ENCODE data around the gene MMAB. TPM values are rescaled to one million over a fixed set of nuclear protein-coding genes. Genes with fewer than 3 reads are reported as not detected.

MMAB gene
- total RNA-seq, 1 donor from 2014 or later, result 43.5 TPM

DNA sequence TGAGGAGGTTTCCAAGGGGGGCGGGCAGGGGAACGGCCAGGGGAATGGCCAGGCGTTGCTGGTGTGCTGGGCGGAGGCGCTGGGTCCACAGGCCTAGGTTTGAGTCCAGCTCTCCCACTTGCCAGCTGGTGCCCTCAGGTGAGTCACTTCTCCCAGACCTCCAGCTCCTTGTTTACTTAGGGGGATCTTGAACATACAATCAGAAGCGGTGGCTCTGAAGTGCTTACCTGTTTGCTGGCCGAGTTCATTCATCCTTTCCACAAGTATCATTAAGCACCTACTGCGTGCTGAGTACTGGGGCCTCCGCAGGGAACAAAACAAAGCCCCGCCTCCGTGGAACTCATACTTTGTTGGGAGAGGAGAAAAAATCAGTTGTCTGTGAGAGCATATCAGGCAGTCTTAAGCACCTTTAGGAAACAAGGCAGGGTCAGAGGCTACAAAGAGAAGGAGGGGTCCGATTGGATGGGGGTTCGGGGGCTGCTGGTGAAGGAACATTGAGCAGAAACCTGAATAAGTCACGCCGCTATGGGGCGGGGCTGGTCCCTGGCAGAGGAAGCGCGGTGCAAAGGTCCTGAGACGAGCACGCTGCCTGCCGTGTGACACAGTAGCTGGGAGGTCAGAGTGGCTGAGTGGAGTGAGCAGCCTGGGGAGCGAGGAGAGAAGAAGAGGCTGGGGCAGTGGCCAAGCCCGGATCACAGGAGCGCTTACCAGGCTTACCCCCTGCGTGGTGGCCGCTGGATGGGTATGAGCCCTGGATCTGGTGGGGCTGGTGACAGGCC, 15.3 kb upstream of the MMAB start:
- Histone ChIP-seq H3K36me3 (peaks cover 22 to 71% of the 10 kb centered on the region in 2 donors), H3K4me3 (no peak overlapping the region), H3K4me1 (no peaks in the 10 kb centered on the region), H3K27ac (no peak overlapping the region), H3K9me3 (no peaks in the 10 kb centered on the region), H3K27me3 (no peaks in the 10 kb centered on the region)
- intact Hi-C loops (cut with DNase I), result no loop called here
- TF ChIP-seq CTCF (IDR thresholded peaks at IDR 0.05), result no peak
- no peak for DNase-seq (ENCODE audit: low spot score in 2 of 2)

- no peak for DNase-seq (ENCODE audit: low spot score in 2 of 2)
- H3K27ac ChIP-seq, result no peak overlapping the region
- H3K9me3 ChIP-seq, result no peaks in the 10 kb centered on the region
- intact Hi-C loops (cut with DNase I), result no loop called here
- no peaks in the 10 kb centered on the region for H3K4me1 ChIP-seq
- H3K36me3 ChIP-seq, result peaks cover 23 to 66% of the 10 kb centered on the region in 2 donors
- H3K4me3 ChIP-seq, result no peak overlapping the region
- no peak for TF ChIP-seq CTCF (IDR thresholded peaks at IDR 0.05)
- H3K27me3 ChIP-seq, result no peaks in the 10 kb centered on the region
Observed at GRCh38 chr12:109587921-109588320, 14.6 kb upstream of the MMAB start.

- H3K4me1 ChIP-seq, result no peaks in the 10 kb centered on the region
- H3K36me3 ChIP-seq, result peaks cover 28 to 57% of the 10 kb centered on the region in 2 donors
Observed at GRCh38 chr12:109586385-109587296, 13.3 kb upstream of the MMAB start.

GRCh38 chr12:109583733-109584132, 10.4 kb upstream of the MMAB start:
- no peak for TF ChIP-seq CTCF (IDR thresholded peaks at IDR 0.05)
- H3K36me3 ChIP-seq, result peaks cover 41 to 66% of the 10 kb centered on the region in 2 donors
- no peak overlapping the region for H3K27ac ChIP-seq
- no peaks in the 10 kb centered on the region for H3K9me3 ChIP-seq
- intact Hi-C loops (cut with DNase I), result no loop called here
- H3K27me3 ChIP-seq, result no peaks in the 10 kb centered on the region
- H3K4me3 ChIP-seq, result no peak overlapping the region
- DNase-seq (ENCODE audit: low spot score in 2 of 2), result no peak
- no peaks in the 10 kb centered on the region for H3K4me1 ChIP-seq

More at GRCh38 chr12:109586385-109587296, 13.3 kb upstream of the MMAB start:
- intact Hi-C loops (cut with DNase I), result no loop called here
- no peak overlapping the region for H3K27ac ChIP-seq
- DNase-seq (ENCODE audit: low spot score in 2 of 2), result no peak
- H3K9me3 ChIP-seq, result no peaks in the 10 kb centered on the region
- TF ChIP-seq CTCF (IDR thresholded peaks at IDR 0.05), result no peak
- no peaks in the 10 kb centered on the region for H3K27me3 ChIP-seq
- H3K4me3 ChIP-seq, result no peak overlapping the region

- no peak for DNase-seq (ENCODE audit: low spot score in 2 of 2)
- TF ChIP-seq CTCF (IDR thresholded peaks at IDR 0.05), result no peak
- Histone ChIP-seq H3K4me3 (no peak overlapping the region), H3K4me1 (no peaks in the 10 kb centered on the region), H3K27me3 (no peaks in the 10 kb centered on the region), H3K36me3 (peaks cover 47 to 70% of the 10 kb centered on the region in 2 donors), H3K9me3 (no peaks in the 10 kb centered on the region), H3K27ac (no peak overlapping the region)
- intact Hi-C loops (cut with DNase I), result no loop called here
Observed at GRCh38 chr12:109582636-109583035, 9.3 kb upstream of the MMAB start.

Data from ascending aorta (tissue), 2 donors.